GM10847 (cell line): Measurements from ENCODE around the gene PLCB2.

Experiments
- POLR2A ChIP-seq: IDR thresholded peaks from 2 replicates; pipeline ENCODE4 v1.6.1; 2011; ENCODE audit not compliant: insufficient read length; ENCODE audit errors: extremely low read depth

The PLCB2 gene

DNA sequence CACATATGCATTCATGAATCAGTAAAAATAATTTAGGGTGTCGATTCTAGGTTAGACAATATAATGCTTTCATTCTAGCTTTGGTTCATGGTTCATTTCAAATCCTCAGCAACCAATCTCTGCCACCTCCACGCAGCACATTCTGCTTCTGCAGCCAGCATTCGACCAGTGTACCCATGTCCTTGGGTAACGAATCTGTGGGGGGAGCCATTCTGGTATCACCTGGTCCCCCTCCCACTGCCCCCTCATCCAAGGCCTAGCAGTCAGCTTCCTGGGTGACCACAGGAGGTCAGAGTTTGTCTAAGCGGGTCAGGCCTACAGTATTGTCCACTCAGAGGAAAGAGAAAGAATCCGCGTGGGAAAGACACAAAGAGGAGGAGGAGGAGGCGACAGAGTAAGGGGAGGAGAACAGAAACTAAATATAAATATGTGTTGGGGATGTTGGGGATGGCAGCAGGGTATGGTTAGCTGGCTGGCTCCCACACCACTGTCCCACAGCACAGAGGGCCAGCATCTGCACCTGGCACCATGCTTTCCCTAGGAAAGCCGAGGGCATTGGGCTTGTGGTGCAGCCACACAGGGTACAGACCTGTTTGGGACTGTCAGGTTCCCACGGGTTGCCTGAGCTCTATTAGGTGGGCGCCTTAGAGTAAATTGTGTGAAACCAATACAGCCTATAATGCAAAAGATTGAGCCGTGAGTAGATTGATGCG, 56.8 kb downstream of the PLCB2 start:
- no peak for TF ChIP-seq POLR2A

DNA sequence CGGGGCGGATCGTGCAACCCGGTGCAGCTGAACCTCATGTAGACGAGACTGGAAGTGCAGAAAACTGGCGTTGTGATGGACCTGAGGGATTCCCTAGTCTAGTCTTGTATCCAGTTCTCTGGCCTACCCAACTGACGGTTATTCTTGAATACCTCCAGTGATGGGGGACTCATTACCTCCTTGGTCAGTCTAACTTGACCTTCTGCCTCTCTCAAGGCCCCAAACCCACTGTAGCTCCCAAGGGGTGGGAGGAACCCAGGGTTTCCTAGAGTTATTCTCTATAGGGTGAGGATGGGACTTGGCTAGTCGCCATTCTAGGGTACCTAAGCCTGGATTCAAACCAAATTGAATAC, 57.5 kb downstream of the PLCB2 start:
- no peak for TF ChIP-seq POLR2A

DNA sequence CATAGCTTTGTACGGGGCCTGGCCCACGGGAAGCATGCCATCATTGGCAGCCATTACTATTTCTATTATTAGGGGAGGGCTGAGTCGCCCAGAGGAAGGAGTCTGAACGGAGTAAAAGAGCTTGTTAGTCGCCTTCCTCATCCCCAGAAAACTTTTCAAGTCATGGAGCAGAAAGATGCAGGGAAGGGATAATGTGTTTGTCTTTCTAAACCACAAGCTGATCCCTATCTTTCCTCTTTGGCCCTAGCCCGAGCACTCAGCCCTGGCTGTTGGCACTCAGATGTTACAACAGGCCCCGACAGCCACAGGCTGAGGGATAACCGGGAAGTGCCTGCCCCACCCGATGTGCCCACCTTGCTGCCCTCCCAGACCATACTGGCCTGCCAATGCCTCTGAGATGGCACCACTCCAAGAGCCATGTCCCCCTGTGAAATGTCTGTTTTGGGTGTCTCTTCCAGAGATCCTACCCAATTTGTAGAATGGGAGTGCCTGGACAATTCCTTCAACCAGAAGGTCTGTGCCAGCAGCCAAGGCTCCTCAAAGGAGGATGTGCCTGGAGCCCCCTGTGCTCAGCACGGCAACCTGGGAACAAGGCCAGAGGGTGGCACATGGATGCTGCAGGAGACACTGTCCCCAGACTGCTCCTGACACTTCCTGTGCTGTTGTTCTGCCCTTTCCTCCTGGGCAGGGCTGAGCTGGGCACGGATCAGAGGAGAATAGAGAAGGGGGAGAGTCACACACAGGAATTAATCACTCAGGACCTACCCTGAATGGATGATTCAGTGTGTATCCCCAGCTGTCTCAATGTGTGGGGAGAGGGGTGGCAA, 58.0 kb downstream of the PLCB2 start:
- TF ChIP-seq POLR2A: no peak

DNA sequence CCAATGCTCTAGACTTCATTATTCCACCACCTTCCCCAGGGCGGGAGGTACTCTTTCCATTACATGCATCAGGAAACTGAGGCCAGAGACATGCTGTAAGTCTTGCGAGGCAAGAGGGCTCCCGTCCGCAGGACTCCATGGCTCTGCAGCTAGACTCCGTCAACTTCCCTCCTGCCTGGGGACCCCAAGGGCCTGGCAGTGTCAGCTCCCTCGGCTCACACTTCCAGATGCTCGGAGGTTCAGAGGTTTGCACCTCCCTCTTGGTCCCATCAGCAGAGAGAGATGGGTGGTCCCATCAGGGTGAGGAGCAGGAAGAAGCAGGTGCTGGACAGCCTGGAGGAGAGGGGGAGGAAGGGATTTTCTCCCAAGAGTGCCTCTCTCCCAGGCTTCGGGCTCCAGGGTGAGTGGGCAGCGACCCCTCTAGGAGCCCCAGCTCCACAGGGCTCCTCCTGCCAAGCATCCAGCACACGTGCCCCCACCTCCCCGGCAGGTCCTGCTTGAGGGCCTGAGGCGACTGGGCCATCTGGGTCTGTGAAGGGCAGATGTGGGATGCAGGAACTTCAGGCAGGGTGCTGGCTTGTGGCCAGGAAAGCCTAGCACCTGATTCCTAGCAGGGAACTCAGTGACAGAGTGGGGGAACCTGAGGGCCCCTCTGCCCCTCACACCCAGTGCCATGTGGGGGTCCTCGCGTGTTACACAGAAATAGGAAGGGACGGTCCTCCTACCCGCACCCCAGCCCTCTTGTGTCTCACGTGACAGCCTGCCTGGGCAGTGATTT, 59.5 kb downstream of the PLCB2 start:
- no peak for TF ChIP-seq POLR2A

DNA sequence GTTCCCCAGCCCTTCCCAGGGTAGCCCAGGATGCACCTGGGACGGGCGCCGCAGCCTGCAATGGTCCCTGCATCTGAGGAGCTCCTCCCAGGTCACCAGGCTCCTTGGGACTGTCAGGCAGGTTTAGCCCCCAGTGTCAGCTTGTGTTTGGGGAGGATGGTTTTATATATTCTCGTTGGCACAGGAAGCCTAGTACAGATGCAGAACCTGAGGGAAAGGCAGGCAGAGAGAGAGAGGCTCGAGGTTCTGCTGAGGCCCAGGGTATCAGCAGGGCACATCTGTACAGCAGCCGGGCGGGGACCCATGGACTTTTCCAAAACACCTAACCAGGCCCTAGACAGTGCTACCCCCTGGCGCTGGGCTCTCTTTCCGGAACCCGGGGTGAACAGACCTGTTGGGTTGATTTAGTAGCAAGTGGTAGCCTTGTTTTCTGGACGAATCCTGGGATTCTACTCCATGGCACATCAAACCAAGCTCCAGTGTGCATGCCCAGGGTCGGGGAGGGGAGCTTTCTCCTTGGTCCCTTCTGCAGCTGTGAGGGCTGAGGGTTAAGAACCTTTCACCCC, 60.2 kb downstream of the PLCB2 start:
- no peak for TF ChIP-seq POLR2A

DNA sequence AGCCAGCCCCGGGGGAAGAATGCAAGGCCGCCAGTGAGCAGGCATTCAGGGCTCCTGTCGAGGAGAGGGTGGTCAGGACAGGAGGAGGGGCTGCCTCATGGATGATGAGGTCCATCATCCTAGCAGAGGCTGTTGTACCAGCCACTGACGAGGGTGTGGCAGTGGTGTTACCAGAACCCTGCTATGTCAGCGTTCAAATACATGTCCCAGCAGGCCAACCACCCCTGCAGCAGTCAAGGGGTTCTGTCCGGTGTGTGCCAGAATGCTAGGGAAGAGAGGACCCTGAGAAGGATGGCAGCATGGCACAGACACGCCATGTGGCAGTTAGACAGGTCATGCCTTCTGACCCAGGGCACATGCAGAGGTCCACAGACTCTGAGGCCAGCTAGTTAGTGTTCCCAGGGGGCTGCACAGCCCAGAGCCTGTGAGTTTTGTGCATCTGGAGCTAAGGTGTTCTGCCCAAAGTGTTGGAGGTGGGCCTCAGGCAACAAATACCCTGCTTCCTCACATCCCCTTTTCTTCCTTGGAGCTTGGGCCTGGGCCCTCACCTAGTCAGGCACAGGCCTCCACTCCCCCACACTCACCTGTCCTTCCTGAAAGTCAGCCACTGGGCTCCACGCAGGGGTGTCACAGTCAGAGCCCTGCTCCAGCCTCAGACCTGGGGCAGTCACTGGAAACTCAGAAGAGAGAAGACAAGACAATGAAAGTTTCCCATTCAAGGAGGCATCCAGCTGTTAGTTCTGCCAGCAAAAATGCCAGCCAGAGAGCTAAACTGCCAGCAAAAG, 61.0 kb downstream of the PLCB2 start:
- no peak for TF ChIP-seq POLR2A

DNA sequence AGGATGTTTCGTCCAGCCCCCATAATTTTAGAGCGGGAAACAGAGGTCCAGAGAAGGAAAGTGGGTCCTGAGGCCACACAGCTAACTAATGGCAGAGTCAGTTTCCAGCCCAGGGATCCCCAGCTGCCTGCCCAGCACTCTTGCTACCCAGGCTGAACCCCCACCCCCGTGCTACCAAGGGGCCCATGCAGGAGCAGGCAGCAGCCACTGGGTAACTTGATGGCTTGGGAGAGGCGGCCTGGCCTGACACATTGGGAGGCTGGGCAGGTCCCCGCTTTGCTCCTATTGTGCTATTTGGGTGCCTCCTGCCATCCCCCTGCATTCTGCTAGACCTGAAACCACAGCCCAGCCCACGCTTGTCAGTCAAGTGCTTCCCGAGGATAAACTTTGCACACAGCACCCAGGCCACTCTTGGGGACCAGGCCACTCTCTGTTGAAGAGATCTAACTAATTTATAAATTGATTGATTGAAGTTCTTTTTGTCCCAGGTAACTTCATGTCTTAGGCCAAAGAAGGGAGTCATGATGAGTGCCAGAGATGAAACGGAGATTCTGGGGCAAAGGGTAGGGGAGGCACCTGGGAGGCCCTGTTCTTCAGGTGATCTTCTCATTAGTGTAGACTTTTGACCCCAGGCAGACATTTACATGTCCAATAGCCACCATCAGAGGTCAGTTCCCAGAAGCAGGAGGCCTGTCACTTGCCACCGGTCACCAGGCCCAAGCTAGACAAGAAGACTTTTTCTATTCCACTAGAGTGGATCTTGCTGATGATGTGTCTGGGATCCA, 61.9 kb downstream of the PLCB2 start:
- no peak for TF ChIP-seq POLR2A

DNA sequence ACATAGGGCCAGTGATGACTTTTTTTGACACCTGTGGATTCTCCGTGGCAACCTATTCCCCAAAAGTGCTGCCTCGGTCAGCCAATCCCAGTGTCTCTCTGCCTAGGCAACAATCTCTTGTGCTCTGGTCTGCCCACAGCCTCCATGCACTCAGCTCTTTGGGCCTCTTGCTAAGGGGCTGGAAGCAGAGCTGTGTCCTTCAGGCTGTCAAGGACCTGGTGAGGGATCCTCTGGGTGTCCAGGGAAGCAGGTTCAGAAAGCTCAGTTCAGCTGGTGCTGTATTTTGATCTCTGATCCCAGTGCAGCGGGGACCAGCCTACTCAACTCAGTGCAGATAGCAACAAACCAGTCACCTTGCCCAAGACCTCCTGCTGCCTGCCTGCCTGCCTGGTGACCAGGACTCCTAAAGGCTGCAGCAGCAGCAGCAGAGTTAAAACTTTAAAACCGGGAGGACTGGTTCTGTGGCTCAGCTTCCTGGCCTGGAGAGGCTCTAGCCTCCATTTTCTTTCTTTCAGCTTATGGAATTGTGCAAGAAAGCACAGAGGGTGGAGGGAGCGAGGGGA, 62.7 kb downstream of the PLCB2 start:
- TF ChIP-seq POLR2A: no peak

DNA sequence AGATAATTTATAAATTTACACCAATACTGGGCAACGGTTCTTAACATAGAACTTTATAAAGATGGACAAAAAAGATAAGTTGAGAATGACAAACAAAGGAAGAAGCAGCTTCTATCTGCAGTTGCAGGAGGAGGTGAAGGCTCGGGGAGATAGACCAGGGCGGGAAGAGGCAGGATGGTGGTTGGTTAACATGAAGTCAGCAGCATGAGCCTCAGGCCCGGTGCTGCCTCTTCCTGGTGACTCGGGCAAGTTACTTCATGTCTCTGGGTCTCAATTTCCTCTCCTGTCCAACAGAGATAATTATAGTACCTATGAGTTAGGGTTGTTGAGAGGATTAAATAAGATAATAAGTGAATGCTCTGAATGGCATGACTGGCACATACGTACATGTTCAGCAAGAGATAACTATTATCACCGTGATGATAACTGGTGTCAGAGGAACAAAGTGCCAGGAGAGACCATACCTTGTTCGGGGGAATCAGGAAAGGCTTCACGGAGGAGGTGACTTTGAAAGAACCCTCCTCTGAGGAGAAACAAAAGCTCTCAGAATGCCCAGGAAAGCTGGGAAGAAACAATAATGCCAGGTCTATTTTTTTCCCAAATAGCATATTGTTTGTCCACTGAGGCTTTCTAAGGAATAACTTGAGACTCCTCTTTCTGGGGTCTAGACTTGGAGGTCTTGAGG, 64.5 kb downstream of the PLCB2 start:
- no peak for TF ChIP-seq POLR2A

DNA sequence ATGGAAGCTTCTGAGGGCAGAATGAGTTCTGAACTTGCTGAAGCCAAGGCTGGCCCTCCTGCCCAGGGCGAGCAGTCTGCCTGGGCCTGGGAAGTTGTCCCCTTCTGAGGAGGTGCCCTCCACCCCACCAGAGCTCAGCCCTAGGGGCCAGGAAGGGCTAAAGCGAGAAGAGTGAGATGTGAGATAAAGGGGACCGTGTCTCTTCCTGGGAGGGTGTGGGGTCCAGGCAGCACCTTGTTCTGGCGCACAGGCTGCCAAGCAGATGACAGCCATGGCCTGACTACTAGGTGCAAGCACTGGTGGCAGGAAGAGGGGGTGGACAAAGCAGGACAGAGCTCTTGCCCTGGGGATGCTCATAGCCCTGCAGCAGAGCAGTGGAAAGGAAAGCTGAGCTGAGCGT, 65.1 kb downstream of the PLCB2 start:
- no peak for TF ChIP-seq POLR2A

DNA sequence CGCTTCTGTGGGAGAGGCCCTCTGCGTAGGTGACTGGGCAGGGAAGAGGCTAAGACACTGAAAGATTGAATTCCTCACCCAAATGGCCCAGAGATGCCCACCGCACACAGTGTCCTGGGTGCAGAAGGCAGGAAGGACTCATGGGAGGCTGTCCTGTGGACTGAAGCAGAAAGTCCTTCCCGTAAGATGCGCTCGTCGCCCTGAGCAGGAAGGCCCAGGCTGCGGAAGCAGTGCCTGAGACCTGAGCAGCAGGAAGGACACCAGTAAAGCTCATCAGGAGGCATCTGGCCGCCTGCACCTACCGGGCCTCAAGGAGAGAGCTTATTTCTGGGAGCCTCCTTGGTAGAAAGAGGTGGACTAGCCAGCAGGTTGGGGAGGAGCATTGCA, 65.5 kb downstream of the PLCB2 start:
- no peak for TF ChIP-seq POLR2A

DNA sequence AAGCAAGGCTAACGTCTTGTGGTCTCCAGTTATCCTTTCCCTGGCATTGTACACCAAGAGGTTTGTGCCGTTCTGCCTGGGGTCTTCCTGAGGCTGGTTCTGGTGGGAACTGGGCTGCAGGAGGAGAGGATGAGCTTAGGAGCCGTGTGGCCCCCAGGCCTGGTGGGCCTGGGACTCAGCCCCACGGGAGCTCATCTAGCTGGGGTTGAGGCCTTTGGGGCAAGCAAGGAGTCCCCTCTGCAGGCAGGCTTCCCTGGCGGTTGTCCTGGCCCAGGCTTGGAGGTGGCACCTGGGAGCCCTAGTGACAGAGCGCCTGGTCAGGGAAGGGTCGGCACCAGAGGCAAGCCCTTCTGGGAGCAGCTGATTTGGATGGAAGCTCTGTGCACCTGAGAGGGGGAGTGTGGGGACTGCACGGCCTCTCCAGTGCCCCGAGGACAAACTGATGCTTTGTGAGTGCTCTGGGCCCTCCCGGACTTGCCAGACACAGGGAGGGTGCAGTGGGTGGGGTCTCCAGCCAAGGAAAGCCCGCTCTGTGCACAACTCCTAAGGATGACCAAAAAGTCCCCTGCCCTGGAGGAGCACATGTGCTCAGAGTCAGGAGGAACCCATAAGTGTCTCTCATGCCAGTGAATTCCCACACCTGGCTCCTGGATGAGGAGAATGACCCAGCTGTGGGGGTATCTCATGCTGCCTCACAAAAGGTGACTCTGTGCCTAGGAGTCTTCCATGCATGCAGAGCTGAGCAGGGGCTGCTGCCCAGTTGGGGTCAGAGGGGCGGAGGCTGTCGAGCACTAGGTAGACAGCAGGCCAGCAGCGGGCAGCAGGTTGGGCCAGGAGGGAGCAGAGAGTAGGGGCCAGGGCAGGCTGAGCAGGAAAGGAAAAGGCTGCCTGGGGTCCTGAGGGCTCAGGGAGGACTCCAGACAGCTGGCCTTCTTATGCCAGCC, 66.2 kb downstream of the PLCB2 start:
- no peak for TF ChIP-seq POLR2A
